Caco-2 (cell line): ENCODE data around the gene TRNP1. TPM values are rescaled to one million over a fixed set of nuclear protein-coding genes. Genes with fewer than 3 reads are reported as not detected.
A peak's percentile ranks its signal among the peaks of the same experiment; 100 is the strongest.
"Not testable (repeated sequence)": the region's sequence is repeated elsewhere in the genome, so short reads cannot be mapped to it uniquely, and the experiment has no call there.

Source experiments
- BruUV-seq: library from RNA; stranded (reverse); fragments of 400-500 nt; replicated peaks from 2 replicates; lab custom pipeline; 2021; lab: Mats Ljungman, UMichigan
- CTCF ChIA-PET: fragments of 300-600 bp; sonication (Branson Sonifier 250); formaldehyde crosslinking; loops from one replicate; lab custom pipeline; 2022; ENCODE audit warnings: antibody characterized with exemption; lab: Charles Lee
- POLR2A ChIA-PET: fragments of 300-600 bp; sonication (Branson Sonifier 250); formaldehyde crosslinking; loops from one replicate; lab custom pipeline; 2022; ENCODE audit warnings: antibody characterized with exemption; lab: Charles Lee
- DNase-seq, 2 experiments: peaks; one replicate each; pipeline versions ENCODE4 v3.0.0 to v3.0.0-alpha.2; 2020 to 2022
- H3K27me3 ChIP-seq: replicated peaks from 2 replicates; pipeline ENCODE4 v1.6.0; 2011; ENCODE audit warnings: low read length; ENCODE audit not compliant: control insufficient read depth, insufficient read depth
- H3K36me3 ChIP-seq: 2 replicates; pipeline ENCODE4 v1.5.1; 2011; ENCODE audit warnings: low read length; ENCODE audit not compliant: control insufficient read depth, insufficient read depth
- H3K4me1 ChIP-seq: fragments of 250-450 bp; sonication (Bioruptor Pico); 2 replicates; pipeline ENCODE4 v1.5.1; 2020; ENCODE audit warnings: mild to moderate bottlenecking
- H3K4me3 ChIP-seq: 2 replicates; pipeline ENCODE4 v1.5.1; 2011; ENCODE audit warnings: low read depth, mild to moderate bottlenecking, control low read depth, low read length
- H3K9me3 ChIP-seq: fragments of 250-450 bp; sonication (Bioruptor Pico); 2 replicates; pipeline ENCODE4 v1.5.1; 2020; ENCODE audit warnings: mild to moderate bottlenecking, moderate library complexity
- H3K27ac Mint-ChIP-seq: one replicate; pipeline ENCODE4 v1.8.0; 2022; ENCODE audit warnings: mixed read lengths; ENCODE audit not compliant: unreplicated experiment
- H3K27me3 Mint-ChIP-seq: one replicate; pipeline ENCODE4 v1.8.0; 2022; ENCODE audit warnings: mixed read lengths; ENCODE audit not compliant: insufficient read depth, unreplicated experiment
- H3K36me3 Mint-ChIP-seq: one replicate; pipeline ENCODE4 v1.8.0; 2022; ENCODE audit warnings: mild to moderate bottlenecking, mixed read lengths; ENCODE audit not compliant: insufficient read depth, unreplicated experiment
- H3K4me1 Mint-ChIP-seq: one replicate; pipeline ENCODE4 v1.8.0; 2022; ENCODE audit warnings: low read depth, mixed read lengths; ENCODE audit not compliant: unreplicated experiment
- H3K4me3 Mint-ChIP-seq: one replicate; pipeline ENCODE4 v1.8.0; 2022; ENCODE audit warnings: mild to moderate bottlenecking, moderate library complexity, mixed read lengths; ENCODE audit not compliant: unreplicated experiment
- H3K9me3 Mint-ChIP-seq: one replicate; pipeline ENCODE4 v1.8.0; 2022; ENCODE audit warnings: mixed read lengths; ENCODE audit not compliant: unreplicated experiment
- CTCF ChIP-seq, 2 experiments: fragments of 200-600 bp in 1 of 2; IDR thresholded peaks; 1 replicate in 1 of 2; 2 replicates in 1 of 2; pipeline versions ENCODE4 v1.5.1 to v1.8.0; 2011 to 2022; ENCODE audit warnings: antibody characterized with exemption in 1 of 2, control low read depth in 1 of 2, inconsistent platforms in 1 of 2, low read depth in 1 of 2, low read length in 1 of 2, mild to moderate bottlenecking in 1 of 2, moderate library complexity in 1 of 2; ENCODE audit not compliant: insufficient read depth in 1 of 2, severe bottlenecking in 1 of 2, unreplicated experiment in 1 of 2
- intact Hi-C: fragments of 100-400 bp; cut with micrococcal nuclease; formaldehyde crosslinking; loops from one replicate; pipeline ENCODE4 v1.10.0; 2022; ENCODE audit not compliant: unreplicated experiment
- total RNA-seq: library from RNA; stranded (reverse); gene quantifications from 2 replicates; pipeline ENCODE4 v1.2.3, GENCODE V29; 2022

TRNP1 gene
- total RNA-seq, 1 experiment from 2014 or later = 23.6 TPM

GRCh38 chr1:26986658-26987057 lies 6.8 kb upstream of the TRNP1 start:
- Mint-ChIP-seq H3K27me3 (no peaks in the 10 kb centered on the region), H3K36me3 (peaks cover 26% of the 10 kb centered on the region), H3K27ac (no peak overlapping the region), H3K4me1 (peaks cover 14% of the 10 kb centered on the region), H3K4me3 (no peak overlapping the region), H3K9me3 (peaks cover 7% of the 10 kb centered on the region)
- DNase-seq = no peak
- ChIA-PET CTCF (no interaction called here), POLR2A (no interaction called here)
- H3K9me3 ChIP-seq = no peaks in the 10 kb centered on the region
- intact Hi-C loops = no loop called here
- no TSS peak for BruUV-seq
- TF ChIP-seq CTCF (IDR thresholded peaks at IDR 0.05; ENCODE audit: insufficient read depth in 1 of 2, low read depth in 1 of 2, low read length in 1 of 2, severe bottlenecking in 1 of 2, unreplicated experiment in 1 of 2) = no peak
- H3K4me1 ChIP-seq = peaks cover 16% of the 10 kb centered on the region
- H3K36me3 ChIP-seq = no peaks in the 10 kb centered on the region
- H3K4me3 ChIP-seq = no peak overlapping the region
- H3K27me3 ChIP-seq = no peaks in the 10 kb centered on the region

- H3K27me3 ChIP-seq, CTCF ChIA-PET, H3K4me3 ChIP-seq, H3K36me3 ChIP-seq, POLR2A ChIA-PET, H3K27me3 Mint-ChIP-seq, DNase-seq, H3K4me3 Mint-ChIP-seq, H3K9me3 Mint-ChIP-seq, H3K9me3 ChIP-seq, BruUV-seq: not testable (repeated sequence)
- Mint-ChIP-seq H3K36me3 (peaks cover 33% of the 10 kb centered on the region), H3K4me1 (peaks cover 17% of the 10 kb centered on the region), H3K27ac (peak overlapping the region; percentile 96)
- intact Hi-C loops = loop anchor here (2.0 to 5.0 kb wide), 2 partner anchors 23 to 292 kb away; partner anchors contain the start of gene ARID1A
- peaks cover 29% of the 10 kb centered on the region for H3K4me1 ChIP-seq
Observed at GRCh38 chr1:26989403-26990109, 3.9 kb upstream of the TRNP1 start.

- CTCF ChIA-PET = interaction anchor here (2.8 kb wide), 1 partner anchor 25 kb away, joined by 11 read pairs; no protein-coding TSS in a partner anchor
- intact Hi-C loops = loop anchor here (2.0 to 5.0 kb wide), 2 partner anchors 25 to 294 kb away; partner anchors contain the start of gene ARID1A
- no peak for TF ChIP-seq CTCF (IDR thresholded peaks at IDR 0.05; ENCODE audit: insufficient read depth in 1 of 2, low read depth in 1 of 2, low read length in 1 of 2, severe bottlenecking in 1 of 2, unreplicated experiment in 1 of 2)
- Histone ChIP-seq H3K4me3 (no peak overlapping the region), H3K4me1 (peaks cover 43% of the 10 kb centered on the region), H3K27me3 (no peaks in the 10 kb centered on the region), H3K9me3 (no peaks in the 10 kb centered on the region), H3K36me3 (no peaks in the 10 kb centered on the region)
- no peak for DNase-seq
- peaks cover 7% of the 10 kb centered on the region for H3K9me3 Mint-ChIP-seq
- BruUV-seq = no TSS peak
- peaks cover 17% of the 10 kb centered on the region for H3K4me1 Mint-ChIP-seq
- H3K27ac Mint-ChIP-seq = peak overlapping the region; percentile 96
- POLR2A ChIA-PET = interaction anchor here (0.5 kb wide), 1 partner anchor 21 kb away, joined by 3 read pairs; no protein-coding TSS in a partner anchor
- H3K27me3 Mint-ChIP-seq = no peaks in the 10 kb centered on the region
- H3K4me3 Mint-ChIP-seq = peak overlapping the region; percentile 61
- peaks cover 40% of the 10 kb centered on the region for H3K36me3 Mint-ChIP-seq
Observed at GRCh38 chr1:26991310-26992116, 2.0 kb upstream of the TRNP1 start.
